Left kidney (tissue), 2 donors: ENCODE results near the gene SLC7A6. TPM values are rescaled to one million over a fixed set of nuclear protein-coding genes. Genes with fewer than 3 reads are reported as not detected.

Source experiments
- DNase-seq: peaks from one replicate; pipeline ENCODE4 v3.0.0-alpha.2; 2013
- polyA plus RNA-seq: library from polyadenylated mRNA; unstranded; fragments of 120-200 nt; gene quantifications from one replicate; pipeline ENCODE4 v1.2.1, GENCODE V29; 2013; ENCODE audit not compliant: insufficient read length

The SLC7A6 gene
- polyA plus RNA-seq, 1 donor = 18.1 TPM

- DNase-seq = peak; percentile 62
These were observed 29.9 kb upstream of the SLC7A6 start for GRCh38 chr16:68234188-68235107.

DNA sequence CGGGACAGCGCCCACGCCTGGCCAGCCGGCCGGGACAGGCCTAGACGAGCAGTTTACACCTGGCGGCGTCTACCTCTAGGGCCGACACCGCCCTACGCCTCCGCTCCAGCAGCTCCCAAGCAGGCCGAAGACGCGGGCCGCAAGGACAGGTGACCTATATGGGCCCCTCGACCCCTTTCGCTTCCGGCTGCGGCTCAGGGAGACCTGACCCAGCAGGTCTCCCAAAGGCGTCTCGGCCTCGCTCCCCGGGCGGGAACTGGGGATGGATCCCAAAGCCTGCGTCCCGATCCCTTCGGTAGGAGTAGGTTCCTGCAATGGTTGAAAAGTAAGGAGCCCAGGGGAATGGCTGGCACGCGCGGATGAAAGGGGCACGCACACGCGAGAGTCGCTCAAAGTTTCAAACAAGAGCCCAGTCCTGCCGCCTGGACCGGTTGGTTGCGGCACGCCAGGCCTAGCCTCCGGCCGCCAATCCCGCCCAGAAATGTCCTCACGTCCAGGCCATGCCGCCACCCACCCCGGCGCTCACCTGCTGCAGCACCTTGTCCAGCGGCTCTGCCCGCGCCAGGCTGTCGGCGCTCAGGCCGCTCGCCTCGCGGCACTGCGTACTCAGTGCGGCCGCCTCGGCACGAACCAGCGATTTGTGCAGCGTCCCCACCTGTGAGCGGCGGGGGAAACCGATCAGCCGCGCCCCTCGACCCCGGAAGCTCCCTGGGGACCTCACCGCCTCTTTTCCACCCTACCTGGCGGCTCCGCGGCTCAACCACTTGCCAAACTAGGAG, 29.0 kb upstream of the SLC7A6 start:
- DNase-seq = peak; percentile 13

DNA sequence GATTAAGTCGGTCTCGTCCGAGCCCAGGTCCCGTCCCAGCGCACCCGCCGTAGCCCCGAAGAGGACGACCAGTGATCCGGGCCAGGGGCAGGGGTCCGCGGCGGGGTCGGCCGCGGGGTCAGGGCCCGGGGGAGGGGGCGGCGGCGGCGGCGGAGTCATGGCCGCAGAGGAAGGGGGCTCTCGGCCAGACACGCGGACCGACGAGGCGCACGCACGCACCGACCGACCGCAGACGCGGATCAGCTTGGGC, 28.5 kb upstream of the SLC7A6 start, which contains the start of gene ESRP2:
Gene ESRP2 (minus strand): TSS at position 241 of the 250 bp plus-strand sequence. CDS start 82 bp downstream, at position 159.
- DNase-seq = no peak

- peak; percentile 38 for DNase-seq
These were observed 28.0 kb upstream of the SLC7A6 start for GRCh38 chr16:68236137-68236825.

DNA sequence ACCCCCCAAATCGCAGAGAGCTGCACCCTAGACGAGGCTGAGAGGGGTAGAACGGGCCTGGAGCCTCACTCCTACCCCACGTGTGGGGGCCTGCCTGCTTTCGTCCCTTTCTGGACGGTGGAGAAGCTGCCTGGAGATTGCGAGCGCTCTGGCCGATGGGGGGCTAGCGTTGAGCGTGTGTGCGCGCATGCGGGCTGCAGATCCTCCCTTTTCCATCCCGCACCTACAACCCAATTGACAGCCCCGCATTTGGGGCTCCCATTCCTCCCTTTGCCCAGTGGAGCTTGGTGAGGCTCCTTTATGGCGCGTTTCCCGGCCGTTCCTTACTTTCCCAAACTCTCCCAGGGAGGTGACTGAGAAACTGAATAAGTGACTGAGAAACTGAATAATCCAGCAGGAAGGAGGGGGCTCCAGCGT, 27.5 kb upstream of the SLC7A6 start:
- peak; percentile 7 for DNase-seq

- DNase-seq = peak; percentile 98
These were observed 26.9 kb upstream of the SLC7A6 start for GRCh38 chr16:68237243-68238028.

GRCh38 chr16:68238029-68238345, 26.3 kb upstream of the SLC7A6 start:
- no peak for DNase-seq

DNA sequence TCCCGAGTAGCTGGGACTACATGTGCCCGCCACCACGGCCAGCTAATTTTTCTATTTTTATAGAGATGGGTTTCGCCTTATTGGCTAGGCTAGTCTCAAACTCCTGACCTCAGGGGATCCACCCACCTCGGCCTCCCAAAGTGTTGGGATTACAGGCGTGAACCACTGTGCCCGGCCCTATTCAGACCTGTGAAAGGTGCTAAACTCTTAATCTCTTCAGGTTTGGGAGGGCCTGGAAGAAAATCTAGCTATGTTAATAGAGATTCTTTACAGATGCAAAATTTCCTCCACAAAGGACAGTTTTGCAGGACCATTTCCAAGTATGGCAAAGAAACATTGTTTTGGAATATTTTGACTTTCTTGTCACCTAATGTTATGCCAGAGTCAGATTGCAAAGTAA, 22.2 kb upstream of the SLC7A6 start:
- no peak for DNase-seq

- DNase-seq = no peak
These were observed 21.1 kb upstream of the SLC7A6 start for GRCh38 chr16:68242926-68243858.

DNA sequence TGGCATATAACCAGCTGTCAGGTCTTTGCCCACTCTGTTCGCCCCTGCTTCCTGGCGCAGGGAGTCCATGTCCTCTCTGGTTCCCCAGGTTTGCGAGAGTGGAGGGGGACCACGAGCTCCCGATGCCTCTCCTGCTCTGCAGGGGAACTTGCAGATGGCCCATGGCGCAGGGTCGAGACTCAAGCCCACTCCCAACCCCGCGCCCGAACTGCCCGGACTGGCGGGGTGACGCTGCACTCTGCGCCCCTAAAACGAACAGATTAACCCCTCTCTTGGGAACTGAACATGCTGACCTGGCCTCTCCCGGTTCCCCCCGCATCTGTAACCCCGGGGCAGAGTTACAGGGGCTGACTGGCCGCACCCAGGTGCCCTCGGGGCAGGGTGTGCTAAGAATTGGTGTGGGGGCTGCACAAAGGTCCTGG, 19.8 kb upstream of the SLC7A6 start:
- DNase-seq = no peak

- peak; percentile 94 for DNase-seq
These were observed 19.1 kb upstream of the SLC7A6 start, which contains the start of gene PLA2G15 for GRCh38 chr16:68244903-68245853. PLA2G15 (plus strand) TSS chr16:68245373; CDS start chr16:68245427, 54 bp downstream.

DNA sequence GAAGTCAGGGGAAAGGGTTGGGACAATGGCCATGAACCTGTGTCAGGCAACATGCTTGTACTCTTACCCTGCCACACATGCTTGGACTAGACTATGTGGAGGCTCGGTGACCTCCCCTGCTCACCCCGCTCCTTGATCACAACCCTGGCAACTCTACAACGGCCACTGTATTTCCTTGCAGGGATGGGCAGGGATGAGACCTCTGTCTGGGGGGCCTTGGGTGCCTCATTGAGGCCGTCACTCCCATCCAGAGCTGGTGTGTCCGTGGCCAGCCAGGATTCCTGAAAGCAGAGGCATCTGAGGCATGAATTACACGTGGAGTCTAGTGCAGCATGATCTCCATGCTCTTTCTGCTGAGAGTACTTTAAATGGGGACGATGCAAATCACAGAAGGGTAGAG, 18.2 kb upstream of the SLC7A6 start:
- DNase-seq = no peak

GRCh38 chr16:68246666-68247065, 17.7 kb upstream of the SLC7A6 start:
- no peak for DNase-seq

- DNase-seq = no peak
These were observed 16.9 kb upstream of the SLC7A6 start for GRCh38 chr16:68247400-68247799.

DNA sequence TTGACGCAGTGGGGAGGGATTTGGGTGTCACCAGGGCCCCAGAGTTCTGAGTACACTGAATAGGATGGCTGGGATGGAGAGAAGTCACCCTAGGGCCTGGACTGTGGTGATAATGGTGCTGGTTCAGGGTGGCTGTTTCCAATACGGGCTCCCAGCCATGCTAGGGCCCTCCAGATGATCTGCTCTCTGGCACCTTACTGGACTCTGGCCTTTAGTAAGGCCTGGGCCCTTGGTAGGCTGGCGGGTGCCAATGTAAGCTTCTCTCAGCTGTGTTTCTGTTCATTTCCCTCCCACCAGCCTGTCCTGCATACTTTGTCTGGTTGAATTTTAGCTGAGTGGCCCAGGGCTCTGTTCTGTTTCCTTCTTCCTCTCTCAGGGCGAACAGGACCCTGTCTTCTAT, 16.4 kb upstream of the SLC7A6 start:
- no peak for DNase-seq

DNA sequence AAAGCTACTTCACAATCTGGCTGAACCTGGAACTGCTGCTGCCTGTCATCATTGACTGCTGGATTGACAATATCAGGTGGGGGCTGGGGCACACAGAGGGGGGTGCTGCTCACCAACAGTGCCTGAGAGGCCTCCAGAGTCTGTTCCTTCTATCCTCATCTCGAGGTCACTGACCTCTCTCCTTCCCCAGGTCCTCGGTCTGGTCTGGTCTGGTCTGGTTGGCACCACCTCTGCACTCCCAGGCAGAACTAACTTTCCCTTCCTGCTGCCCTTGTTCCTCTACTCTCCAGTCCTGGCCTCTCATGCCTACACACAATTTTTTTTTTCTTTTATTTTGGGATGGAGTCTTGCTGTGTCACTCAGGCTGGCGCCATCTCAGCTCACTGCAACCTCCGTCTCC, 15.0 kb upstream of the SLC7A6 start:
- no peak for DNase-seq

DNA sequence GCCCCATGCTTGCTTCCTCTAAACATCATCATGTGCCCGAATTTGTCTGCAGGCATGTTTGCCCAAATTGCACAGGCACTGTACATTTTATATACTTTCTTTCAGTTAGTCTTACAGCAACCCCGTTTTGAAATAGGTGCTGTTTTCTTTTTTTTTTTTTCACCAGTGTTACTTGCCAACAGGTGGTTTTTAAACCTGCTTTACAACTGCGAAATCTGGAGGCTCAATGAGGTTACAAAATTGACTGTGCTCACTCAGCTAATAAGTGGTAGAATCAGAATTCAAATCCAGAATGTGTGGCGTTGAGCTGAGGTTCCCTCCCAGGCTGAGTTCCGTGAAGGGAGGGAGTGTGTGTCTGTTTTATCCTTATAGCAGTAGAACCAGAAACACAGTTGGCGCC, 13.4 kb upstream of the SLC7A6 start:
- no peak for DNase-seq

- no peak for DNase-seq
These were observed 12.5 kb upstream of the SLC7A6 start for GRCh38 chr16:68251832-68252231.

DNA sequence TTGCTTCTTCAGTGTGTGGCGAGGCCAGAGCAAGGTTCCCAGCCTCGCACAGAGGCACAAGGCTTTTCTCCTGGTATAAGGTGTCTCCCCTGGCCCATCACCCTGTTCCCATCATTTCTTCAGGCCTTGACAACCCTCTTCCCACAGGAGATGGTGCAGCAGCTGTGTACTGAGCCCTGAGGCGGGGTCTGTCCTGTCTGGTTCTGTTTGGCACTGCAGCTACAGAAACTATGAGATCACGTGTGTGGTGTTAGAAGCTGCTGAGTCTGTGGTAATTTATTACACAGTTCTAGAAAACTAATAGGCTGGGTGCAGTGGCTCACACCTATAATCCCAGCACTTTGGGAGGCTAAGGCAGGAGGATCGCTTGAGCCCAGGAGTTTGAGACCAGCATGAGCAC, 11.9 kb upstream of the SLC7A6 start:
- no peak for DNase-seq

- DNase-seq = no peak
These were observed 10.6 kb upstream of the SLC7A6 start for GRCh38 chr16:68253721-68254120.
